ENCODE measurements around the gene SYNGR4.
A peak's percentile ranks its signal among the peaks of the same experiment; 100 is the strongest.

SYNGR4 gene

DNA sequence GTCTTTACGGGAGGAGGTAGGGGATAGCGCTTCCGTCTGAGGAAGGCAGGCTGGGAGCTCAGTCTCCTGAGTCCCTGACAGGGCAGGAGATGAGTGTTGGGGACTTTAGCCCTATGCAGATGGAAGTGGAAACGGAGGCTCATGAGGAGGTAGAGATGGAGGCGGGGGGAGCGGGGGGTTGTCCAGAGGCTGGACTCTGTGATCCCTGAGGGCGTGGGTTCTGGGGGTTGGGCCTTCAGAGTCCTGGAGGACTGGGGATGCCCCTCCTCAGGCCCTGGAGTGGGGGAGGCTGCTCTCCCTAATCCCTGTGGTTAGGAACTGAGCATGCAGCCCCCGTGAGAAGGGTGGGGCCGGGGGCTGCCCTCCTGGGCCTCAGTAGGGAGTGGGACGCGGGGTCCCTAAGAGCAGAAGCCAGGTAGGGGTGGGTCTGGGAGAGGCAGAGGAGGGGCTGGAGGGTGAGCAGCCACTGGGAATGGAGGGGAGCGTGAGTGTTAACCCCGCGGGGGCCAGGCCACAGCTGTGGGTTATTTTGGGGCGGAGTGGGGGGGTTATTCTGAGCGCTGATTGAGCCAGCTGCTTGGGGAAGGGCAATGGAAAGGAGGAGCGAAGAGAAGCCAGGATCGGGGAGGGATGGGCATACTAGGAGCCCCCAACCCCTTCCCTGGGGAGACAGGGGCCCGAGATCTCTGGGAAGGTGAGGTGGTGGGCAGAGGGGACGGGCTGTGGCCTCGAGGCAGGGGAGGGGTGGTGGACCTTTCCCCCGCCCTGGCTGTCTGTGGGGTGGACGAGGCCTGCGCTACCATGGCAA is 32.1 kb downstream of the SYNGR4 start:
- no peak for DNase-seq (ENCODE audit: low read depth in 2 of 2)

DNA sequence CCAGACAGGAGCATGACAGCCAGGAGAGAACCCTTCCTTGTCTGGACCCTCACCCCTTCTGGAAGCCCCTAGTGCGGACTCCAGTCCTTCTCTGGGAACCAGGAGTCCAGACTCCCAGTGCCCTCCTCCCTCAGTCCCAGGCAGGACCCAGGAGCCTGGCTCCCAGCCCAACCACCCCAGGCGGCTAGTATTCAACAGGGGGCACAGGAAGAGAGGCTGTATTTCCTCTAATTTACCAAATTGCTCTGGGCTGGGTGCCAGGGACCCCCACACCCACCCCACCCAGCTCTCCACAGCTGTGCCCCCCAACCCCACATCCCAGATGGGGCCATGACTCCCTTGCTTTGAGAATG is 32.6 kb downstream of the SYNGR4 start:
- DNase-seq (ENCODE audit: low read depth in 2 of 2), result no peak

DNA sequence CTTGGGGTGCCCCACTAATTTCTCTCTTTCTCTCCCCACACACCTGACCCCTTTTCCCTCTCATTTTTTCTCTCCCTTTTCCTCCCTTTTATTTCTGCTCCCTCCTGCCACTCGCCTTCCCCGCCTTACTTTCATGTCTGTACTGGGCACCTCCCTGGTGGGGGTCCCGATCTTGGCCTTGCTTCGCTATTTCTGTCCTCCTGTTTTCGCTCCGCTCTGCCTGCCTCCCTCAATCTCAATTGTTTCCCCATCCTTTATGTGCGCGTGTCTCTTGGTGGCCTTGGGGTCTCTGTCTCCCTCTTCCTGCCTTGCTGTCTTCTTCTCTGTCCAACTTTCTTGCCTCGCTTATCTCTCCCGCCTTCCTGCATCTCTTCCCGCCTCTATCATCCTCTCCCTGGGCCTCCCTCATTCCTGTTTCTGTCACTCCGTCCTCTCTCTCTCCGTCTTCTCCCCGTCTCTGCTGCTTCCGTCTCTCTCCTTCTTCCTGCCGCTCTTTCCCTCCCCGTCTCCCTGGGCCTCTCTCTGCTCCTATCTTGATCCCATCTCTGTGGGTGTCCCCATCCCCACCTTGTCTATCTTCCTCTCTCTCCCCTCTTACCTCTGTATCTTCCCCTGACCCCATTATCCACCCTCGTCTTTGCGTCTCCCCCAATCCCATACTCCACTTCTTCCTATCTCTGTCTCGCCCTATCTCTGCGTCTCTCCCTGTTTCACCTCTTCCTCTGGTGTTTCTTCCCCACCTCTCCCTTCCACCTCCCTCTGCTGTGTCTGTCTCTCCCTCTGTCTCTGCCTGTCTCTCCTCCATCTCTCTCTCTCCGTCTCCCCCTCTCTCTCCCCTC is 33.3 kb downstream of the SYNGR4 start:
- no peak for DNase-seq (ENCODE audit: low read depth in 2 of 2)

DNA sequence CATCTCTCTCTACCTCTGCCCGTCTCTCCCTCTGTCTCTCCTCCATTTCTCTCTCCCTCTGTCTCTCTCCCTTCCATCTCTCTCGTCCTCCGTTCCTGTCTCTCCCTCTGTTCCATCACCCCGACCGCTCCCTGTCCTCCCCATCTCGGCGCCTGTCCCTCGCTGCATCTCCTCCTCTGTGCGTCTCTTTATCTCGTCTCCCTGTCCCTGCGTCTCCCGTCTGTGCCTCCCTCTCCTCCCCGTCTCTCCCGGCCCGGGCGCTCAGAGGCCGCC is 33.9 kb downstream of the SYNGR4 start:
- DNase-seq (ENCODE audit: low read depth in 2 of 2), result no peak

- DNase-seq (ENCODE audit: low read depth in 2 of 2), result peak; percentile 80 to 87
Measured at GRCh38 chr19:48398375-48399235, 34.4 kb downstream of the SYNGR4 start.

DNA sequence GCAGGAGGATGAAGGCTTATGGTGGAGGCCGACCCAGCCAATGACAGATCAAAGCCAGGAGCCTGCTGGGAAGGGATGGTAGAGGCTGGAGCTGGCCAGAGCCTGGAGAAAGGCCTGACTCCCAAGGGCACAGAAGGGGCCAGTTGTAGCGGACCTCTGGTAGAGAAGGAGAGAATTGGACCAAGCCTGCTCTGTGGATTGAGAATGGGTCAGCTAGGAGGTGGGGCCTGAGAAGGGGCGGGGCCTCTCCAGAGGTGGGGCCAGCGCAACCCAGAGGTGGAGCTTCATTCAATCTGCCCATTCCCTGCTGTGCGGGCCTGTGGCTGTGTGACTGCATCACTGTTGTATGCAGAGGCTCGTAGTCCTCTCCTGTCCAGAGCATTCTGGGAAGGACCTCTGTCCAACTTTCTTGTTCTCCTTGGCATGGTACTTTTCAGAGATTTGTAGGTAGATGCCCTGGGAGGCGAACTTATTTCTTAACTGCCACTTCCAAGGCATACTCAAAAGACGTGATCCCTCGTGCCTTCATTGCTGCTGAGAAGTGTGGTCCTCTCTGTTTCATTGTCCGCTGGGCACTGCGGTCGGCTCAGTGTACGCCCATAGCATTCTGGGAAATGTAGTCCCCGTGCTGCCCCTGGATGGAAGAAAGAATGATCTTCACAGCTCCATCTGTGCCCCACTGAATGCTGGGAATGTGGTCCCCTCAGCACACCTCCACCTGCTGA is 36.0 kb downstream of the SYNGR4 start:
- DNase-seq (ENCODE audit: low read depth in 2 of 2), result no peak

GRCh38 chr19:48401287-48401686 is 37.1 kb downstream of the SYNGR4 start:
- DNase-seq (ENCODE audit: low read depth in 2 of 2), result no peak

DNA sequence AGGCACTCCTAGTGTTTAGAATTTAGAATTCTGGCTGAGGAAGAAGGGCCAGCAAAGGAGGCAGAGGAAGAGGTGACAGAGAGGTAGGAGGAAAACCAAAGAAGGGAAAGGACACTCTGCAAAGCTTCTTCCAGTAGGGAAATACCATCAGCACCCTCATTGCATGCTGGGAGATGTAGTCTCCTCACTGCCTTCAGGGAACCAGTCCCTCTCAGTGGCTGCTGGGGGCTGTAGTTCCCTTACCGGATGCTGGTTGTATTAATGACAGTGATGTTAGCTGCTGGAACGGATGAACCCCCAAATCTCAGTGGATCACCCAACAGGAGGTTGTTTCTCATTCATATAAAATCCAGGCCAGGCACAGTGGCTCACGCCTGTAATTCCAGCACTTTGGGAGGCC is 39.4 kb downstream of the SYNGR4 start:
- no peak for DNase-seq (ENCODE audit: low read depth in 2 of 2)

DNA sequence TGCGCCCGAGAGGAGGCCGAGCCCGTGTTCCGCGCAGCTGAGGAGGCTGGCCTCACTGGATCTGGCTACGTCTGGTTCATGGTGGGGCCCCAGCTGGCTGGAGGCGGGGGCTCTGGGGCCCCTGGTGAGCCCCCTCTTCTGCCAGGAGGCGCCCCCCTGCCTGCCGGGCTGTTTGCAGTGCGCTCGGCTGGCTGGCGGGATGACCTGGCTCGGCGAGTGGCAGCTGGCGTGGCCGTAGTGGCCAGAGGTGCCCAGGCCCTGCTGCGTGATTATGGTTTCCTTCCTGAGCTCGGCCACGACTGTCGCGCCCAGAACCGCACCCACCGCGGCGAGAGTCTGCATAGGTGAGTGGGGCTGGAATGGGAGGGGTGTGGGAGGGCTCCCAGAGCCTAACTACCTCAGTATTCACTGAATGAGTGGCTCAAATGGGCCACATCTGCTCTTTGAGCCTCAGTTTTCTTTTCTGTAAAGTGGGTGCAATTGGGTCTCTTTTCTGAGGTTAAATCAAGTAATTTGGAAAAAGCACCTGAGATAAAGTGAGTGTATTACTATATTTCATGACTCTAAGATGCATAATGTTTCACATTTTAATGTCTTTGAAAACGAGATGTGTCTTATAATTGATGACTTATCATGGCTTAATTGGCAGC is 41.0 kb downstream of the SYNGR4 start:
- DNase-seq (ENCODE audit: low read depth in 2 of 2), result no peak

DNA sequence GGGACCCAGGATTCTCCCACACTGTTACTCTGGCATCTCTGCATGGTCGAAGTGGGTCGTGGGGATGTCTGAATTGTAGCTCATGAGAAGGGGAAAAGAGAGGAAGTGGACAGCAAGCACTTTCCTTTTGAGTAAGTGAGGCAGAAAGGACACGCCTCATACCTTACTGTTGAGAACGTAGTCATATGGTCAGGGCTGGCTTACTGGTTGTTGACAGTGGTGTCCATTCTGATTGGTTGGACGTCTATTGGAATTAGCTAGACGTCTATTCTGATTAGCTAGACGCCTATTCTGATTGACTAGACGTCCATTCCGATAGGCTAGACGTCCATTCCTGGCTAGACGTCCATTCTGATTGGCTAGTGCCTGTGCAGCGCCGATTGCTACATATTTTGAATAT is 41.7 kb downstream of the SYNGR4 start:
- DNase-seq (ENCODE audit: low read depth in 2 of 2), result no peak

GRCh38 chr19:48413879-48414587 is 49.9 kb downstream of the SYNGR4 start:
- DNase-seq (ENCODE audit: low read depth in 2 of 2), result no peak

DNA sequence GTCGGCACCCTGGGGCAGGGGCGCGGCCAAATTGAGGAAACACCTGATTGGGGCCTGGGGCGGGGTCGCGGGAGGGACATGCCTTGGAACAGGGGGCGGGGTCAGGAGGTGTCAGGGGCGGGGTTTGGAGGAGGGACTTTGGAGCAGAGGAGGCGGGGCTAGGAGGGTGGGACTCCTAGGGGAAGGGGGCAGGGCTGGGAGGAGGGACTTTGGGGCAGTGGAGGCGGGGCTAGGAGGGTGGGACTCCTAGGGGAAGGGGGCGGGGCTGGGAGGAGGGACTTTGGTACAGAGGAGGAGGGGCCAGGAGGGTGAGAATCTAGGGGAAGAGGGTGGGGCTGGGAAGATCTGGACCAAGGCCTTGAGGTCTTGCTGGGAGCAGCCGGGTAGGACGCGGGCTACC is 51.2 kb downstream of the SYNGR4 start:
- peak; percentile 55 to 69 for DNase-seq (ENCODE audit: low read depth in 2 of 2)

DNA sequence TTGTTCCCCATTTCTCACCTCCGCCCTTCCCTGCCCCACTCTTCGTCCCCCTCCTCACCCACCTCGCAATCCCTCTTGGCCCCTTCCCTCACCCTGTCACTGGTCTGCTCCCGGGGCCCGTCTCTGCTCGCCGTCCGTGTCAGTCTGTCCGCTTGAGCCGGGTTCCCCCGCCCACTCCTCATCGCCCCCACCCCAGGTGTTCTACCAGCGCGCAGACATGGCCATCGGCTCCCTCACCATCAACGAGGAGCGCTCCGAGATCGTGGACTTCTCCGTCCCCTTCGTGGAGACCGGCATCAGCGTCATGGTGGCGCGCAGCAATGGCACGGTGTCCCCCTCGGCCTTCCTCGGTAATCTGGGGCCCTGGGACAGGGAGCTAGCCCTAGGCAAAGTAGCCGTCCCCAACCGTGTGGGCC is 51.6 kb downstream of the SYNGR4 start:
- DNase-seq (ENCODE audit: low read depth in 2 of 2), result no peak

DNA sequence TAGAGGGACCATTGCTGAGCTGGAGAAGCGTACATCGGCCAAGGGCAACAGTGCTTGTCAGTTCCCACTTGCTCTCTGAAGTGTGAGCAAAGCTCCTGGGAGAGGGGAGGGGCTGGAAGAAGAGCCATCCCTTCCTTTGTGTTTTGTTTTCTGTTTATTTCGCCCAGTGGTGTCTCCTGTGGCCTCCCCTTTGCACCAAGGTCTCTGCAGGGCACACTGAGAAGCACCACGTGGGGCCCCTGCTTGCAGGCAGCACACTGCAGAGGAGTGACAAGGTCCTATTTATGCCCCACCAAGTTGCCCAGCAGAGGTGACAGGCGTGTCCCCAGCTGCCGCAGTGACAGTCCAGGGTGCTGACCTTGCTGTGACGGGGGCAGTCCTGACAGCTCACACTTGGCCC is 53.3 kb downstream of the SYNGR4 start:
- DNase-seq (ENCODE audit: low read depth in 2 of 2), result no peak

GRCh38 chr19:48418317-48419064 is 54.3 kb downstream of the SYNGR4 start:
- no peak for DNase-seq (ENCODE audit: low read depth in 2 of 2)

- DNase-seq (ENCODE audit: low read depth in 2 of 2), result peak; percentile 76 to 79
Measured at GRCh38 chr19:48419158-48419920, 55.2 kb downstream of the SYNGR4 start.

- no peak for DNase-seq (ENCODE audit: low read depth in 2 of 2)
Measured at GRCh38 chr19:48421548-48421947, 57.4 kb downstream of the SYNGR4 start.

DNA sequence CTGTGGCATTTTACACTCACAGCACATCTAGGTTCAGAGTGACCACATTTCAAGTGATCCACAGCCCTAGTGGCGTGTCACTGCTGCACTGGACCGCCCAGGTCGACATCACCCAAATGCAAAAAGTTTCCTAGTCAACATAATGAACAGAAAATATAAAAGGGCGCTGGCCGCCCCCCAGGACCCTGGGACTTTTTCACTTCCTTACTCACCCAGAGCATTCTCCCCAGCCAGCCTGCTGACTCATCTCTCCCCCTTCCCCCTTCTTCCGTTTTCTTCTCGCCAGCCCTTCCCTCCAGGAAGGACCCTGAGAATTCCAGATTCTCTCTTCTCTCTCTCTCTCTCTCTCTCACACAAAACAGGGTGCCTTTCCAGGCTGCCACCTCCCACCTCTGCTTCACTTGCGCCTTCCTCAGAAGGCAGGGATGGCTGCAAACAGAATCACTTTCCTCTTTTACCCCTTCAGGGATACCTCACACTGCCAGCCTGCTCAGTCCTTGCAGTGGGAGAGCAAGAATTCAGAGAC is 60.6 kb downstream of the SYNGR4 start:
- DNase-seq (ENCODE audit: low read depth in 2 of 2), result no peak

Data from stimulated activated CD8-positive, alpha-beta memory T cell treated with anti-CD3 and anti-CD28 coated beads, Interleukin-15, amount 100 ng/mL, for 48 hours (primary cell).